Mesenchymal stem cell (in vitro differentiated cells and primary cell): Measurements from ENCODE around the gene CEP72.
"Not testable (repeated sequence)": the region's sequence is repeated elsewhere in the genome, so short reads cannot be mapped to it uniquely, and the experiment has no call there.

Source experiments
- DNase-seq: peaks from one replicate; pipeline ENCODE4 v3.0.0-alpha.2; 2013
- H2AFZ ChIP-seq: one replicate; pipeline ENCODE4 v1.6.1; 2013; ENCODE audit warnings: low read depth, mild to moderate bottlenecking, control low read depth, inconsistent platforms, low read length, moderate library complexity
- H2AK5ac ChIP-seq: 2 replicates; pipeline ENCODE4 v1.6.1; 2013; ENCODE audit warnings: low read length, moderate library complexity, mild to moderate bottlenecking, inconsistent platforms; ENCODE audit not compliant: severe bottlenecking
- H2BK120ac ChIP-seq: one replicate; pipeline ENCODE4 v1.6.1; 2013; ENCODE audit warnings: low read depth, mild to moderate bottlenecking, inconsistent platforms, low read length, moderate library complexity
- H2BK12ac ChIP-seq, 2 experiments: one replicate each; pipeline ENCODE4 v1.6.1; 2013; ENCODE audit warnings: inconsistent platforms in 2 of 2, low read length in 2 of 2, mild to moderate bottlenecking in 2 of 2, moderate library complexity in 2 of 2, control low read depth in 1 of 2
- H2BK15ac ChIP-seq: one replicate; pipeline ENCODE4 v1.6.1; 2013; ENCODE audit warnings: mild to moderate bottlenecking, low read depth, inconsistent platforms; ENCODE audit not compliant: poor library complexity, severe bottlenecking
- H2BK5ac ChIP-seq: 2 replicates; pipeline ENCODE4 v1.6.1; 2013; ENCODE audit warnings: low read depth, mild to moderate bottlenecking, low read length, control low read depth, inconsistent platforms; ENCODE audit not compliant: poor library complexity, severe bottlenecking
- H3K14ac ChIP-seq, 2 experiments: one replicate each; pipeline ENCODE4 v1.6.1; 2013; ENCODE audit warnings: inconsistent platforms in 2 of 2, low read length in 2 of 2, control low read depth in 1 of 2, mild to moderate bottlenecking in 1 of 2, moderate library complexity in 1 of 2
- H3K18ac ChIP-seq, 2 experiments: one replicate each; pipeline ENCODE4 v1.6.1; 2013; ENCODE audit warnings: inconsistent platforms in 2 of 2, low read length in 2 of 2, control low read depth in 1 of 2, low read depth in 1 of 2, mild to moderate bottlenecking in 1 of 2
- H3K23ac ChIP-seq, 2 experiments: one replicate each; pipeline ENCODE4 v1.6.1; 2013; ENCODE audit warnings: inconsistent platforms in 2 of 2, low read length in 2 of 2, mild to moderate bottlenecking in 2 of 2, moderate library complexity in 2 of 2, control low read depth in 1 of 2
- H3K27ac ChIP-seq: 2 replicates; pipeline ENCODE4 v1.5.1; 2013; ENCODE audit warnings: mild to moderate bottlenecking, moderate library complexity, low read length, control low read depth, inconsistent platforms; ENCODE audit not compliant: poor library complexity, severe bottlenecking
- H3K27me3 ChIP-seq, 2 experiments: 2 replicates each; pipeline versions ENCODE4 v1.6.1 to v1.7.0; 2013; ENCODE audit warnings: low read length in 2 of 2, mild to moderate bottlenecking in 2 of 2, moderate library complexity in 2 of 2, control low read depth in 1 of 2, inconsistent platforms in 1 of 2; ENCODE audit not compliant: control insufficient read depth in 1 of 2, insufficient read depth in 1 of 2
- H3K36me3 ChIP-seq, 2 experiments: 2 replicates each; pipeline versions ENCODE4 v1.6.1 to v1.7.0; 2013; ENCODE audit warnings: low read length in 2 of 2, control low read depth in 1 of 2, inconsistent platforms in 1 of 2, low read depth in 1 of 2, mild to moderate bottlenecking in 1 of 2; ENCODE audit not compliant: insufficient read depth in 2 of 2, control insufficient read depth in 1 of 2
- H3K4ac ChIP-seq, 2 experiments: one replicate each; pipeline ENCODE4 v1.6.1; 2013; ENCODE audit warnings: inconsistent platforms in 2 of 2, low read length in 2 of 2, mild to moderate bottlenecking in 2 of 2, moderate library complexity in 2 of 2, control low read depth in 1 of 2, low read depth in 1 of 2
- H3K4me1 ChIP-seq: 2 replicates; pipeline ENCODE4 v1.6.1; 2013; ENCODE audit warnings: low read depth, low read length, control low read depth; ENCODE audit not compliant: control insufficient read depth, insufficient read depth
- H3K4me2 ChIP-seq: 2 replicates; pipeline ENCODE4 v1.6.1; 2013; ENCODE audit warnings: low read length, mild to moderate bottlenecking, inconsistent platforms; ENCODE audit not compliant: poor library complexity, severe bottlenecking
- H3K4me3 ChIP-seq, 2 experiments: 2 replicates each; pipeline versions ENCODE4 v1.5.1 to v1.7.0; 2013; ENCODE audit warnings: low read length in 2 of 2, mild to moderate bottlenecking in 2 of 2, control low read depth in 1 of 2, low read depth in 1 of 2; ENCODE audit not compliant: insufficient read depth in 1 of 2
- H3K79me1 ChIP-seq: replicated peaks from 2 replicates; pipeline ENCODE4 v1.6.1; 2013; ENCODE audit warnings: mild to moderate bottlenecking, control low read depth, low read length, inconsistent platforms; ENCODE audit not compliant: poor library complexity, severe bottlenecking
- H3K9ac ChIP-seq: 2 replicates; pipeline ENCODE4 v1.7.0; 2013; ENCODE audit warnings: mild to moderate bottlenecking, low read length, moderate library complexity
- H3K9me3 ChIP-seq: 2 replicates; pipeline ENCODE4 v1.7.0; 2013; ENCODE audit warnings: mild to moderate bottlenecking, low read length; ENCODE audit not compliant: control insufficient read depth
- H4K8ac ChIP-seq: one replicate; pipeline ENCODE4 v1.6.1; 2013; ENCODE audit warnings: inconsistent platforms, mild to moderate bottlenecking, low read length, moderate library complexity
- H4K91ac ChIP-seq: one replicate; pipeline ENCODE4 v1.6.1; 2013; ENCODE audit warnings: mild to moderate bottlenecking, low read length, inconsistent platforms
- WGBS: methylation state at CpG from one replicate; pipeline ENCODE4 v1.1.7; 2013; ENCODE audit warnings: mixed read lengths; 5-methylcytosine and 5-hydroxymethylcytosine counted together

The CEP72 gene

DNA sequence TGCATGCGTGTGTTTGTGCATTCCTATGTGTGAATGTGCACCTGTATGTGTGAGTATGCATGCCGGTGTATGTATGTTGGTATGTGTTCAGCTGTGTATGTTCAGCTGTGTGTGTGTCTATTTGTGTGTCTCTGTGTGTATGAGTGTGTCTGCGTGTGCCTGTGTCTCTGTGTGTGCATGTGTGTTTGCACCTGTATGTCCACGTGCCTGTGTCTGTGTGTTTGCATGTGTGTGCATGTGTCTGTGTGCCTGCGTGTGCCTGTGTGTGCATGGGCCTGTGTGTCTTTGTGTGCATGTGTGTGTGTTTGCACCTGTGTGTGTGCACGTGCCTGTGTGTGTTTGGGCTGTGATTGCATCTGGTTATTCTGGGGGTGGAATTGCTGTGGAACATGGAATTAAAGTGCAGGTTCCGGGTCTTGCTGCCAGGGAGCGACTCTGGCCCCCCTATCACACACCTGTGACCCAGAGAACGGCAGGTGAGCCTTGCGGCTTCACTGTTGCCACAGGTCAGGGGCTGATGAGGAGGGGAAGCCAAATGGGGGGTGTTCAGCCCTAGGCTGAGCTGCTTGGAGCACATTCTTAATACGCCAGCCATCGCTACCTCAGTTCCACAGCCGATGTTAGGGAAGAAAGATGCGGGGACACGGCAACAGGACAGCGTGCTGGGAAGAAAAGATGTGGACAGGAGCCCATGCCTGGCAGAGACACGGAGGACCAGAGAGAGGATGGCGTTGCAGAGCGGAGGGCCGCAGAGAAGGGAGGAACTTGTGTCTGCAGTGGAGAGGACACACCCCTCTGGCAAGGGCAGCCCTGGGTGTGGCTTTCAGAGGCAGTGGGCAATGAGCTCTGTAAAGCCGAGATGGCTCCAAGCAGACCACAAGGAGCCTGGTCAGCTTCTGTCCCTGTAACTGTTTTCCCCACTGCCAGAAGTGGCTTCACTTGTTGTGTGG, 84.9 kb downstream of the CEP72 start:
- not testable (repeated sequence) for H3K9ac ChIP-seq, DNase-seq, H2BK15ac ChIP-seq, H2BK5ac ChIP-seq, H3K18ac ChIP-seq, H3K27ac ChIP-seq, H4K8ac ChIP-seq, H3K4ac ChIP-seq, H2AFZ ChIP-seq, H3K4me1 ChIP-seq, H2BK120ac ChIP-seq, H3K36me3 ChIP-seq, H2BK12ac ChIP-seq, H3K79me1 ChIP-seq, H3K4me2 ChIP-seq, H3K23ac ChIP-seq, H3K27me3 ChIP-seq, H4K91ac ChIP-seq, H2AK5ac ChIP-seq, H3K9me3 ChIP-seq, H3K4me3 ChIP-seq
- peak overlapping the region in 1 of 2 experiments; percentile 88 for H3K14ac ChIP-seq
- 84% methylated on average over 9 of the region's 21 CpGs for WGBS
